MM.1S (cell line): ENCODE measurements around the gene FHDC1.

Experiments
- CTCF ChIP-seq: fragments of 300-600 bp; sonication (generic); IDR thresholded peaks from 2 replicates; pipeline ENCODE4 v1.5.1; 2016; ENCODE audit warnings: antibody characterized with exemption, low read length, mixed read lengths
- EZH2 ChIP-seq: fragments of 300-600 bp; sonication (generic); optimal IDR thresholded peaks from 2 replicates; pipeline ENCODE3; 2017; ENCODE audit warnings: low read depth, mild to moderate bottlenecking, antibody characterized with exemption, low read length, mixed read lengths
- EZH2phosphoT487 ChIP-seq: fragments of 300-600 bp; sonication (generic); IDR thresholded peaks from 2 replicates; pipeline ENCODE4 v1.6.1; 2018; ENCODE audit warnings: antibody characterized with exemption, low read length

- TF ChIP-seq CTCF (no peak), EZH2 (no peak), EZH2phosphoT487 (no peak)
Measured at GRCh38 chr4:152956650-152957436, 20.7 kb downstream of the FHDC1 start.
